Measurements from ENCODE around the gene VSTM2B. TPM values are rescaled to one million over a fixed set of nuclear protein-coding genes. Genes with fewer than 3 reads are reported as not detected.

VSTM2B gene
- total and polyA plus RNA-seq, 7 experiments from 2014 or later, result 0.24 TPM; not detected in 6

- Mint-ChIP-seq H3K4me1 (peaks cover 0 to 9% (median 0%) of the 10 kb centered on the region in 7 donors), H3K27ac (no peak overlapping the region), H3K4me3 (no peak overlapping the region), H3K36me3 (peaks cover 0 to 4% (median 0%) of the 10 kb centered on the region in 5 donors), H3K27me3 (peaks cover 26 to 32% (median 27%) of the 10 kb centered on the region in 5 donors), H3K9me3 (peaks cover 0 to 8% (median 0%) of the 10 kb centered on the region in 11 donors)
- intact Hi-C loops (cut with micrococcal nuclease), result no loop called here
- CTCF ChIA-PET, result no interaction called here
- H3K9me3 ChIP-seq (ENCODE audit: control insufficient read depth in 2 of 3, low read length in 3 of 3), result no peaks in the 10 kb centered on the region
- H3K27me3 ChIP-seq (ENCODE audit: control insufficient read depth in 2 of 2, insufficient read depth in 2 of 2, low read length in 2 of 2), result no peaks in the 10 kb centered on the region
- ATAC-seq (no peak), DNase-seq (no peak)
- POLR2A ChIA-PET, result no interaction called here
- no peak overlapping the region for H3K4me3 ChIP-seq (ENCODE audit: low read length)
- H3K4me1 ChIP-seq (ENCODE audit: control insufficient read depth in 2 of 2, insufficient read depth in 2 of 2, low read length in 2 of 2), result no peaks in the 10 kb centered on the region
- H3K36me3 ChIP-seq (ENCODE audit: control insufficient read depth in 2 of 3, insufficient read depth in 3 of 3, low read length in 3 of 3), result no peaks in the 10 kb centered on the region
- no peak overlapping the region for H3K27ac ChIP-seq (ENCODE audit: low read depth, low read length)
These were observed 30.7 kb upstream of the VSTM2B start for GRCh38 chr19:29495091-29495490.

GRCh38 chr19:29495901-29496441, 29.8 kb upstream of the VSTM2B start:
- DNase-seq (no peak), ATAC-seq (no peak)
- H3K9me3 Mint-ChIP-seq, result peaks cover 0 to 8% (median 0%) of the 10 kb centered on the region in 11 donors
- H3K4me3 Mint-ChIP-seq, result no peak overlapping the region
- H3K4me3 ChIP-seq (ENCODE audit: low read length), result no peak overlapping the region
- ChIA-PET CTCF (no interaction called here), POLR2A (no interaction called here)
- H3K27me3 Mint-ChIP-seq, result peaks cover 18 to 28% (median 21%) of the 10 kb centered on the region in 5 donors
- no peaks in the 10 kb centered on the region for H3K27me3 ChIP-seq (ENCODE audit: control insufficient read depth in 2 of 2, insufficient read depth in 2 of 2, low read length in 2 of 2)
- peaks cover 0 to 9% (median 0%) of the 10 kb centered on the region in 7 donors for H3K4me1 Mint-ChIP-seq
- no peak overlapping the region for H3K27ac ChIP-seq (ENCODE audit: low read depth, low read length)
- no peaks in the 10 kb centered on the region for H3K36me3 ChIP-seq (ENCODE audit: control insufficient read depth in 2 of 3, insufficient read depth in 3 of 3, low read length in 3 of 3)
- intact Hi-C loops (cut with micrococcal nuclease), result no loop called here
- peaks cover 0 to 4% (median 0%) of the 10 kb centered on the region in 5 donors for H3K36me3 Mint-ChIP-seq
- no peaks in the 10 kb centered on the region for H3K9me3 ChIP-seq (ENCODE audit: control insufficient read depth in 2 of 3, low read length in 3 of 3)
- no peaks in the 10 kb centered on the region for H3K4me1 ChIP-seq (ENCODE audit: control insufficient read depth in 2 of 2, insufficient read depth in 2 of 2, low read length in 2 of 2)
- H3K27ac Mint-ChIP-seq, result no peak overlapping the region

GRCh38 chr19:29497241-29497640, 28.6 kb upstream of the VSTM2B start:
- Histone ChIP-seq H3K36me3 (ENCODE audit: control insufficient read depth in 2 of 3, insufficient read depth in 3 of 3, low read length in 3 of 3) (no peaks in the 10 kb centered on the region), H3K9me3 (ENCODE audit: control insufficient read depth in 2 of 3, low read length in 3 of 3) (no peaks in the 10 kb centered on the region), H3K27ac (ENCODE audit: low read depth, low read length) (no peak overlapping the region), H3K4me3 (ENCODE audit: low read length) (no peak overlapping the region), H3K4me1 (ENCODE audit: control insufficient read depth in 2 of 2, insufficient read depth in 2 of 2, low read length in 2 of 2) (no peaks in the 10 kb centered on the region), H3K27me3 (ENCODE audit: control insufficient read depth in 2 of 2, insufficient read depth in 2 of 2, low read length in 2 of 2) (no peaks in the 10 kb centered on the region)
- H3K27ac Mint-ChIP-seq, result no peak overlapping the region
- ATAC-seq, result no peak
- intact Hi-C loops (cut with micrococcal nuclease), result no loop called here
- POLR2A ChIA-PET, result no interaction called here
- no peak overlapping the region for H3K4me3 Mint-ChIP-seq
- peaks cover 5 to 15% (median 11%) of the 10 kb centered on the region in 5 donors for H3K27me3 Mint-ChIP-seq
- DNase-seq, result no peak
- H3K9me3 Mint-ChIP-seq, result peaks cover 0 to 8% (median 0%) of the 10 kb centered on the region in 11 donors
- CTCF ChIA-PET, result no interaction called here
- peaks cover 0 to 2% (median 0%) of the 10 kb centered on the region in 7 donors for H3K4me1 Mint-ChIP-seq
- no peaks in the 10 kb centered on the region for H3K36me3 Mint-ChIP-seq

- H3K9me3 ChIP-seq (ENCODE audit: control insufficient read depth in 2 of 3, low read length in 3 of 3), result no peaks in the 10 kb centered on the region
- intact Hi-C loops (cut with micrococcal nuclease), result no loop called here
- Mint-ChIP-seq H3K27ac (no peak overlapping the region), H3K4me3 (no peak overlapping the region), H3K9me3 (peaks cover 0 to 7% (median 0%) of the 10 kb centered on the region in 11 donors), H3K36me3 (no peaks in the 10 kb centered on the region), H3K27me3 (peaks cover 4 to 9% (median 5%) of the 10 kb centered on the region in 5 donors), H3K4me1 (no peaks in the 10 kb centered on the region)
- DNase-seq, result no peak
- H3K4me3 ChIP-seq (ENCODE audit: low read length), result no peak overlapping the region
- no peak for ATAC-seq
- ChIA-PET POLR2A (no interaction called here), CTCF (no interaction called here)
- no peaks in the 10 kb centered on the region for H3K36me3 ChIP-seq (ENCODE audit: control insufficient read depth in 2 of 3, insufficient read depth in 3 of 3, low read length in 3 of 3)
- no peak overlapping the region for H3K27ac ChIP-seq (ENCODE audit: low read depth, low read length)
- H3K27me3 ChIP-seq (ENCODE audit: control insufficient read depth in 2 of 2, insufficient read depth in 2 of 2, low read length in 2 of 2), result no peaks in the 10 kb centered on the region
- no peaks in the 10 kb centered on the region for H3K4me1 ChIP-seq (ENCODE audit: control insufficient read depth in 2 of 2, insufficient read depth in 2 of 2, low read length in 2 of 2)
These were observed 27.9 kb upstream of the VSTM2B start for GRCh38 chr19:29497686-29498436.

- Mint-ChIP-seq H3K4me1 (no peaks in the 10 kb centered on the region), H3K9me3 (peaks cover 0 to 7% (median 0%) of the 10 kb centered on the region in 11 donors), H3K27me3 (peaks cover 0 to 12% (median 8%) of the 10 kb centered on the region in 5 donors), H3K4me3 (no peak overlapping the region), H3K27ac (no peak overlapping the region), H3K36me3 (no peaks in the 10 kb centered on the region)
- DNase-seq (no peak), ATAC-seq (no peak)
- Histone ChIP-seq H3K36me3 (ENCODE audit: control insufficient read depth in 2 of 3, insufficient read depth in 3 of 3, low read length in 3 of 3) (no peaks in the 10 kb centered on the region), H3K4me1 (ENCODE audit: control insufficient read depth in 2 of 2, insufficient read depth in 2 of 2, low read length in 2 of 2) (no peaks in the 10 kb centered on the region), H3K27ac (ENCODE audit: low read depth, low read length) (no peak overlapping the region), H3K4me3 (ENCODE audit: low read length) (no peak overlapping the region), H3K9me3 (ENCODE audit: control insufficient read depth in 2 of 3, low read length in 3 of 3) (no peaks in the 10 kb centered on the region), H3K27me3 (ENCODE audit: control insufficient read depth in 2 of 2, insufficient read depth in 2 of 2, low read length in 2 of 2) (no peaks in the 10 kb centered on the region)
- ChIA-PET POLR2A (no interaction called here), CTCF (no interaction called here)
- intact Hi-C loops (cut with micrococcal nuclease), result no loop called here
These were observed 26.4 kb upstream of the VSTM2B start for GRCh38 chr19:29499261-29499920.

GRCh38 chr19:29499921-29500590, 25.7 kb upstream of the VSTM2B start:
- H3K9me3 Mint-ChIP-seq, result peaks cover 0 to 7% (median 0%) of the 10 kb centered on the region in 11 donors
- ChIA-PET CTCF (interaction anchor here (0.6 kb wide), 1 partner anchor 29 kb away, joined by 3 read pairs; no protein-coding TSS in a partner anchor), POLR2A (no interaction called here)
- H3K36me3 Mint-ChIP-seq, result no peaks in the 10 kb centered on the region
- ATAC-seq (no peak), DNase-seq (no peak)
- no peaks in the 10 kb centered on the region for H3K4me1 Mint-ChIP-seq
- Histone ChIP-seq H3K9me3 (ENCODE audit: control insufficient read depth in 2 of 3, low read length in 3 of 3) (no peaks in the 10 kb centered on the region), H3K36me3 (ENCODE audit: control insufficient read depth in 2 of 3, insufficient read depth in 3 of 3, low read length in 3 of 3) (no peaks in the 10 kb centered on the region), H3K27ac (ENCODE audit: low read depth, low read length) (no peak overlapping the region), H3K4me3 (ENCODE audit: low read length) (no peak overlapping the region), H3K4me1 (ENCODE audit: control insufficient read depth in 2 of 2, insufficient read depth in 2 of 2, low read length in 2 of 2) (no peaks in the 10 kb centered on the region), H3K27me3 (ENCODE audit: control insufficient read depth in 2 of 2, insufficient read depth in 2 of 2, low read length in 2 of 2) (no peaks in the 10 kb centered on the region)
- peaks cover 0 to 15% (median 8%) of the 10 kb centered on the region in 5 donors for H3K27me3 Mint-ChIP-seq
- intact Hi-C loops (cut with micrococcal nuclease), result no loop called here
- H3K4me3 Mint-ChIP-seq, result no peak overlapping the region
- no peak overlapping the region for H3K27ac Mint-ChIP-seq

Measured in naive thymus-derived CD4-positive, alpha-beta T cell (primary cell).